Colonic mucosa (tissue), 4 donors: ENCODE measurements around the gene TMEM45A. TPM values are rescaled to one million over a fixed set of nuclear protein-coding genes. Genes with fewer than 3 reads are reported as not detected.

Experiments used
- DNase-seq: peaks from one replicate; pipeline ENCODE4 v3.0.0-alpha.2; 2020
- H3K27ac ChIP-seq: fragments of 200-600 bp; one replicate; pipeline ENCODE4 v1.8.0; 2021
- H3K27me3 ChIP-seq: fragments of 200-600 bp; one replicate; pipeline ENCODE4 v1.8.0; 2021
- H3K36me3 ChIP-seq: fragments of 200-600 bp; one replicate; pipeline ENCODE4 v1.8.0; 2021
- H3K4me1 ChIP-seq: fragments of 200-600 bp; one replicate; pipeline ENCODE4 v1.8.0; 2021; ENCODE audit warnings: mild to moderate bottlenecking
- H3K4me3 ChIP-seq: fragments of 200-600 bp; one replicate; pipeline ENCODE4 v1.8.0; 2021
- H3K9ac ChIP-seq, 2 donors: one replicate each; pipeline ENCODE4 v1.7.0; 2013; ENCODE audit warnings: control low read depth in 2 of 2, low read depth in 2 of 2, low read length in 2 of 2
- H3K9me3 ChIP-seq: fragments of 200-600 bp; one replicate; pipeline ENCODE4 v1.8.0; 2021
- CTCF ChIP-seq: fragments of 200-600 bp; IDR thresholded peaks from one replicate; pipeline ENCODE4 v1.8.0; 2022; ENCODE audit warnings: antibody characterized with exemption, mild to moderate bottlenecking
- intact Hi-C: fragments of 100-400 bp; cut with DNase I; formaldehyde crosslinking; loops from one replicate; pipeline ENCODE4 v1.14.1; 2022
- total RNA-seq, 2 donors: library from RNA; stranded (reverse); fragmentation: NEBNext Ultra II Directional in 1 of 2; extraction: Animal tissue kit (Norgen Biotek cat#: 25700) in 1 of 2; gene quantifications; one replicate each; pipeline ENCODE4 v1.2.1, GENCODE V29; 2021
- donor health status: healthy.
- donor health status: DM: no; HTN: no; CAD: no.
- donor health status: DM: no; HTN: no; CAD: no.

The TMEM45A gene
- total RNA-seq, 2 donors from 2014 or later = 2.9 to 4.0 TPM

- Histone ChIP-seq H3K9me3 (no peaks in the 10 kb centered on the region), H3K4me1 (no peaks in the 10 kb centered on the region), H3K36me3 (no peaks in the 10 kb centered on the region), H3K27ac (no peak overlapping the region), H3K4me3 (no peak overlapping the region), H3K9ac (no peak overlapping the region), H3K27me3 (no peaks in the 10 kb centered on the region)
- TF ChIP-seq CTCF = no peak
- intact Hi-C loops = no loop called here
- no peak for DNase-seq
These were observed 114.6 kb downstream of the TMEM45A start for GRCh38 chr3:100606894-100607512.

GRCh38 chr3:100609305-100609704 lies 116.9 kb downstream of the TMEM45A start, which contains the start of gene ADGRG7:
ADGRG7 (plus strand) TSS chr3:100609601; CDS start chr3:100609857, 256 bp downstream.
- H3K9me3 ChIP-seq = no peaks in the 10 kb centered on the region
- H3K4me1 ChIP-seq = no peaks in the 10 kb centered on the region
- no peak within 1 kb of the TSS for H3K9ac ChIP-seq
- intact Hi-C loops = no loop called here
- no peaks in the 10 kb centered on the region for H3K27me3 ChIP-seq
- peak within 1 kb of the TSS; percentile 2 for H3K4me3 ChIP-seq
- peak within 1 kb of the TSS; percentile 35 for H3K27ac ChIP-seq
- no peaks in the 10 kb centered on the region for H3K36me3 ChIP-seq
- TF ChIP-seq CTCF = no peak
- peak; percentile 47 for DNase-seq

- H3K4me1 ChIP-seq = no peaks in the 10 kb centered on the region
- H3K9ac ChIP-seq = no peak overlapping the region
- H3K27ac ChIP-seq = peak overlapping the region; percentile 35
- no peaks in the 10 kb centered on the region for H3K9me3 ChIP-seq
- no peaks in the 10 kb centered on the region for H3K27me3 ChIP-seq
- H3K4me3 ChIP-seq = no peak overlapping the region
- no peak for TF ChIP-seq CTCF
- intact Hi-C loops = no loop called here
- no peaks in the 10 kb centered on the region for H3K36me3 ChIP-seq
- DNase-seq = no peak
These were observed 117.5 kb downstream of the TMEM45A start for GRCh38 chr3:100609963-100610362.

- Histone ChIP-seq H3K9me3 (no peaks in the 10 kb centered on the region), H3K27me3 (no peaks in the 10 kb centered on the region), H3K9ac (no peak overlapping the region), H3K36me3 (no peaks in the 10 kb centered on the region), H3K4me3 (no peak overlapping the region), H3K27ac (no peak overlapping the region), H3K4me1 (no peaks in the 10 kb centered on the region)
- intact Hi-C loops = no loop called here
- no peak for TF ChIP-seq CTCF
- DNase-seq = no peak
These were observed 118.8 kb downstream of the TMEM45A start for GRCh38 chr3:100611221-100611620.

- Histone ChIP-seq H3K27me3 (no peaks in the 10 kb centered on the region), H3K9ac (no peak overlapping the region), H3K36me3 (no peaks in the 10 kb centered on the region), H3K4me1 (no peaks in the 10 kb centered on the region), H3K27ac (peak overlapping the region; percentile 44), H3K4me3 (no peak overlapping the region), H3K9me3 (no peaks in the 10 kb centered on the region)
- no peak for TF ChIP-seq CTCF
- no peak for DNase-seq
- intact Hi-C loops = no loop called here
These were observed 121.4 kb downstream of the TMEM45A start for GRCh38 chr3:100613721-100614390.
